A673 (cell line): ENCODE results near the gene GTPBP6. TPM values are rescaled to one million over a fixed set of nuclear protein-coding genes. Genes with fewer than 3 reads are reported as not detected.

Experiments used
- total RNA-seq: library from RNA; stranded (reverse); gene quantifications from 2 replicates; pipeline ENCODE4 v1.2.3, GENCODE V29; 2021

The GTPBP6 gene
- total RNA-seq, 1 experiment from 2014 or later = 85.1 TPM

Other genes starting within 250 kb of the GTPBP6 start
- gene PLCXD1, start 37.4 kb downstream of the GTPBP6 start, total RNA-seq = 60.9 and 72.7 TPM in 2 replicates
- 43.6 and 46.5 TPM in 2 replicates for gene PPP2R3B, start 68.1 kb upstream of the GTPBP6 start, total RNA-seq